ENCODE results near the gene SYTL2.

Gene SYTL2

GRCh38 chr11:85718126-85718943 lies 92.6 kb downstream of the SYTL2 start:
- Histone ChIP-seq H3K36me3 (ENCODE audit: insufficient read depth, low read length) (no peaks in the 10 kb centered on the region), H3K4me3 (ENCODE audit: low read length, poor library complexity, severe bottlenecking) (no peak overlapping the region)

GRCh38 chr11:85717429-85717828 lies 93.5 kb downstream of the SYTL2 start:
- no peaks in the 10 kb centered on the region for H3F3A ChIP-seq (ENCODE audit: low read depth)
- H3K79me2 ChIP-seq (ENCODE audit: insufficient read depth, low read length): no peaks in the 10 kb centered on the region
- no peaks in the 10 kb centered on the region for H4K20me1 ChIP-seq (ENCODE audit: insufficient read depth, low read length, poor library complexity, severe bottlenecking)
- TF ChIP-seq EZH2phosphoT487 (IDR thresholded peaks at IDR 0.05; ENCODE audit: borderline replicate concordance): no peak
- TF ChIP-seq CTCF (conservative IDR thresholded peaks at IDR 0.05; ENCODE audit: low read length): no peak
- H3K4me3 ChIP-seq (ENCODE audit: low read length, poor library complexity, severe bottlenecking): no peak overlapping the region
- H2AFZ ChIP-seq (ENCODE audit: low read length): no peak overlapping the region
- no peaks in the 10 kb centered on the region for H3K9me3 ChIP-seq (ENCODE audit: insufficient read depth, low read depth, low read length)
- H3K4me1 ChIP-seq (ENCODE audit: insufficient read depth, low read length, poor library complexity, severe bottlenecking): no peaks in the 10 kb centered on the region
- H3K36me3 ChIP-seq (ENCODE audit: insufficient read depth, low read length): no peaks in the 10 kb centered on the region
- H3K9me2 ChIP-seq (replicated peaks; ENCODE audit: low read depth, low read length): no peaks in the 10 kb centered on the region
- H3K27me3 ChIP-seq (ENCODE audit: insufficient read depth, low read length, poor library complexity, severe bottlenecking): no peaks in the 10 kb centered on the region
- H3K4me2 ChIP-seq (ENCODE audit: low read depth, low read length, poor library complexity, severe bottlenecking): no peak overlapping the region
- H3K9ac ChIP-seq (ENCODE audit: low read depth, low read length, poor library complexity, severe bottlenecking): no peak overlapping the region

More at GRCh38 chr11:85718126-85718943, 92.6 kb downstream of the SYTL2 start:
- H4K20me1 ChIP-seq (ENCODE audit: insufficient read depth, low read length, poor library complexity, severe bottlenecking): no peaks in the 10 kb centered on the region
- H3K4me2 ChIP-seq (ENCODE audit: low read depth, low read length, poor library complexity, severe bottlenecking): no peak overlapping the region
- H3K9ac ChIP-seq (ENCODE audit: low read depth, low read length, poor library complexity, severe bottlenecking): no peak overlapping the region
- TF ChIP-seq EZH2phosphoT487 (IDR thresholded peaks at IDR 0.05; ENCODE audit: borderline replicate concordance) (no peak), CTCF (conservative IDR thresholded peaks at IDR 0.05; ENCODE audit: low read length) (no peak)
- H3K9me3 ChIP-seq (ENCODE audit: insufficient read depth, low read depth, low read length): no peaks in the 10 kb centered on the region
- no peaks in the 10 kb centered on the region for H3F3A ChIP-seq (ENCODE audit: low read depth)
- H3K4me1 ChIP-seq (ENCODE audit: insufficient read depth, low read length, poor library complexity, severe bottlenecking): no peaks in the 10 kb centered on the region
- H3K79me2 ChIP-seq (ENCODE audit: insufficient read depth, low read length): no peaks in the 10 kb centered on the region
- no peaks in the 10 kb centered on the region for H3K9me2 ChIP-seq (replicated peaks; ENCODE audit: low read depth, low read length)
- H3K27me3 ChIP-seq (ENCODE audit: insufficient read depth, low read length, poor library complexity, severe bottlenecking): no peaks in the 10 kb centered on the region
- H2AFZ ChIP-seq (ENCODE audit: low read length): no peak overlapping the region

GRCh38 chr11:85712953-85713352 lies 98.0 kb downstream of the SYTL2 start:
- no peaks in the 10 kb centered on the region for H3K9me3 ChIP-seq (ENCODE audit: insufficient read depth, low read depth, low read length)
- H3F3A ChIP-seq (ENCODE audit: low read depth): no peaks in the 10 kb centered on the region
- H2AFZ ChIP-seq (ENCODE audit: low read length): no peak overlapping the region
- no peaks in the 10 kb centered on the region for H4K20me1 ChIP-seq (ENCODE audit: insufficient read depth, low read length, poor library complexity, severe bottlenecking)
- no peaks in the 10 kb centered on the region for H3K9me2 ChIP-seq (replicated peaks; ENCODE audit: low read depth, low read length)
- no peak overlapping the region for H3K4me2 ChIP-seq (ENCODE audit: low read depth, low read length, poor library complexity, severe bottlenecking)
- no peaks in the 10 kb centered on the region for H3K27me3 ChIP-seq (ENCODE audit: insufficient read depth, low read length, poor library complexity, severe bottlenecking)
- no peaks in the 10 kb centered on the region for H3K4me1 ChIP-seq (ENCODE audit: insufficient read depth, low read length, poor library complexity, severe bottlenecking)
- H3K9ac ChIP-seq (ENCODE audit: low read depth, low read length, poor library complexity, severe bottlenecking): no peak overlapping the region
- no peaks in the 10 kb centered on the region for H3K79me2 ChIP-seq (ENCODE audit: insufficient read depth, low read length)
- no peak overlapping the region for H3K4me3 ChIP-seq (ENCODE audit: low read length, poor library complexity, severe bottlenecking)
- TF ChIP-seq CTCF (conservative IDR thresholded peaks at IDR 0.05; ENCODE audit: low read length): no peak
- TF ChIP-seq EZH2phosphoT487 (IDR thresholded peaks at IDR 0.05; ENCODE audit: borderline replicate concordance): no peak
- H3K36me3 ChIP-seq (ENCODE audit: insufficient read depth, low read length): no peaks in the 10 kb centered on the region
